ENCODE data around the gene YARS1. TPM values are rescaled to one million over a fixed set of nuclear protein-coding genes. Genes with fewer than 3 reads are reported as not detected.

The YARS1 gene
- total and polyA plus RNA-seq, 2 of the 13 experiments (the other 11 are each of a cell fraction or from before 2014, with no cell fraction given): 50.1 to 113 TPM

GRCh38 chr1:32817159-32817814 lies at the start of gene YARS1, which contains the start of gene S100PBP (continued):
- TF ChIP-seq ZNF552 (CRISPR knock-in tag; IDR thresholded peaks at IDR 0.05; ENCODE audit: borderline replicate concordance) (peak; percentile 92), ZSCAN31 (CRISPR knock-in tag; IDR thresholded peaks at IDR 0.05; ENCODE audit: low read depth) (no peak)

GRCh38 chr1:32865639-32866405 lies 48.7 kb upstream of the YARS1 start:
- DNase-seq (ENCODE audit: low spot score): no peak

More at GRCh38 chr1:32865639-32866405, 48.7 kb upstream of the YARS1 start:
- intact Hi-C loops (cut with micrococcal nuclease; ENCODE audit: unreplicated experiment) (no loop called here), in situ Hi-C loops (cut with HindIII; ENCODE audit: extremely low pct_ligation_motif_present, low pct_unique_long_range_greater_than_20kb) (no loop called here)
- WGBS (ENCODE audit: low lambda C conversion rate): 76% methylated on average over 3 of the region's 3 CpGs
- H4K20me1 ChIP-seq (ENCODE audit: insufficient read depth, low read length): no peaks in the 10 kb centered on the region
- no peaks in the 10 kb centered on the region for H3K79me2 ChIP-seq (ENCODE audit: insufficient read depth, low read length)
- BruUV-seq (replicated peaks): no TSS peak
- no peak overlapping the region for H3K4me3 ChIP-seq (replicated peaks in 1 of 3; ENCODE audit: insufficient read depth in 1 of 3, low read depth in 2 of 3, low read length in 3 of 3)
- H2AFZ ChIP-seq (ENCODE audit: low read length): no peak overlapping the region
- H3K9me3 ChIP-seq (ENCODE audit: low read length): no peaks in the 10 kb centered on the region
- H3K36me3 ChIP-seq (replicated peaks in 1 of 2; ENCODE audit: control insufficient read depth in 1 of 2, insufficient read depth in 2 of 2, low read length in 2 of 2): peaks cover 0 to 4% of the 10 kb centered on the region in 2 experiments; a peak in 1 of 5 replicates
- CTCF ChIA-PET (ENCODE audit: low intra/inter-chr PET ratio, low total read pairs): no interaction called here
- H3K27me3 ChIP-seq (ENCODE audit: control insufficient read depth in 1 of 2, insufficient read depth in 2 of 2, low read length in 2 of 2): 0 out of 5 replicates have a peak, but pooled peaks cover 0 to 5% of the 10 kb centered on the region in 2 experiments
- POLR2A ChIA-PET: no interaction called here
- no peak for ATAC-seq
- no peak overlapping the region for H3K9ac ChIP-seq (ENCODE audit: insufficient read depth, low read depth, low read length)
- H3K4me2 ChIP-seq (ENCODE audit: low read depth, low read length): no peak overlapping the region
- no peak overlapping the region for H3K27ac ChIP-seq (ENCODE audit: extremely low read length, insufficient read depth, low read length)
- FAIRE-seq: no peak
- TF ChIP-seq NR2F6 (IDR thresholded peaks at IDR 0.05) (no peak), NR2F6 (CRISPR knock-in tag; IDR thresholded peaks at IDR 0.05) (no peak), HOXA9 (CRISPR knock-in tag; IDR thresholded peaks at IDR 0.05; ENCODE audit: borderline replicate concordance) (no peak), FOXM1 (CRISPR knock-in tag; IDR thresholded peaks at IDR 0.05) (no peak), CHCHD3 (CRISPR knock-in tag; IDR thresholded peaks at IDR 0.05) (no peak)
- H3K4me1 ChIP-seq (ENCODE audit: insufficient read depth, low read length): peaks cover 12% of the 10 kb centered on the region

All from HepG2 (cell line).